Smooth muscle cell (in vitro differentiated cells): ENCODE data around the gene ATCAY. TPM values are rescaled to one million over a fixed set of nuclear protein-coding genes. Genes with fewer than 3 reads are reported as not detected.
"Not testable (repeated sequence)": the region's sequence is repeated elsewhere in the genome, so short reads cannot be mapped to it uniquely, and the experiment has no call there.

Experiments
- DNase-seq: peaks from one replicate; lab custom pipeline; 2025; ENCODE audit not compliant: unreplicated experiment; lab: John Stamatoyannopoulos, UW
- H2AFZ ChIP-seq: fragments of 200-600 bp; sonication (generic); 2 replicates; pipeline ENCODE4 v1.6.0; 2016; ENCODE audit warnings: antibody characterized with exemption, low read depth, mild to moderate bottlenecking
- H3F3A ChIP-seq: fragments of 200-600 bp; sonication (generic); 2 replicates; pipeline ENCODE4 v1.6.0; 2017; ENCODE audit warnings: antibody characterized with exemption, low read depth
- H3K27ac ChIP-seq: fragments of 200-600 bp; sonication (generic); 2 replicates; pipeline ENCODE4 v1.5.1; 2016; ENCODE audit warnings: low read depth, mild to moderate bottlenecking
- H3K27me3 ChIP-seq: fragments of 200-600 bp; sonication (generic); 2 replicates; pipeline ENCODE4 v1.6.1; 2016; ENCODE audit warnings: low read depth, mild to moderate bottlenecking
- H3K36me3 ChIP-seq: fragments of 200-600 bp; sonication (generic); 2 replicates; pipeline ENCODE4 v1.5.1; 2016; ENCODE audit warnings: low read depth
- H3K4me1 ChIP-seq: fragments of 200-600 bp; sonication (generic); 2 replicates; pipeline ENCODE4 v1.5.1; 2016; ENCODE audit warnings: low read depth
- H3K4me2 ChIP-seq: fragments of 200-600 bp; sonication (generic); 2 replicates; pipeline ENCODE4 v1.6.0; 2016; ENCODE audit warnings: mild to moderate bottlenecking
- H3K4me3 ChIP-seq: fragments of 200-600 bp; sonication (generic); 2 replicates; pipeline ENCODE4 v1.5.1; 2016; ENCODE audit warnings: mild to moderate bottlenecking
- H3K79me2 ChIP-seq: fragments of 200-600 bp; sonication (generic); 2 replicates; pipeline ENCODE4 v1.6.0; 2016; ENCODE audit warnings: low read depth, mild to moderate bottlenecking
- H3K9ac ChIP-seq: fragments of 200-600 bp; sonication (generic); 2 replicates; pipeline ENCODE4 v1.6.0; 2016; ENCODE audit warnings: low read depth
- H3K9me3 ChIP-seq: fragments of 200-600 bp; sonication (generic); replicated peaks from 2 replicates; pipeline ENCODE4 v1.5.1; 2016; ENCODE audit warnings: low read depth
- H4K20me1 ChIP-seq: fragments of 200-600 bp; sonication (generic); 2 replicates; pipeline ENCODE4 v1.6.0; 2016; ENCODE audit warnings: low read depth
- CTCF ChIP-seq: fragments of 200-600 bp; sonication (generic); IDR thresholded peaks from 2 replicates; pipeline ENCODE4 v1.5.1; 2017; ENCODE audit warnings: borderline replicate concordance, mild to moderate bottlenecking, antibody characterized with exemption; ENCODE audit not compliant: insufficient read depth, poor library complexity, severe bottlenecking
- WGBS: methylation state at CpG from one replicate; pipeline ENCODE4 v1.1.7; 2016; ENCODE audit warnings: low lambda C conversion rate; 5-methylcytosine and 5-hydroxymethylcytosine counted together
- polyA plus RNA-seq: library from polyadenylated mRNA; unstranded; fragments of >200 nt; fragmentation: Nextera tagmentation; extraction: Ambion mirVana; gene quantifications from 2 replicates; pipeline ENCODE4 v1.2.1, GENCODE V29; 2016
- total RNA-seq: library from RNA; depleted of rRNA; stranded (reverse); fragments of >200 nt; gene quantifications from 2 replicates; pipeline ENCODE4 v1.2.3, GENCODE V29; 2014

The ATCAY gene
- total and polyA plus RNA-seq, 2 experiments from 2014 or later, result 0.09 to 1.1 TPM

- H3K9me3 ChIP-seq, result no peaks in the 10 kb centered on the region
- peak within 1 kb of the TSS; percentile 36 for H3K4me3 ChIP-seq
- peaks cover 35% of the 10 kb centered on the region for H3K27me3 ChIP-seq
- H4K20me1 ChIP-seq, result no peaks in the 10 kb centered on the region
- no peaks in the 10 kb centered on the region for H3F3A ChIP-seq
- H3K27ac ChIP-seq, result no peak within 1 kb of the TSS
- 36% methylated on average over 10 of the region's 62 CpGs for WGBS
- H3K4me1 ChIP-seq, result no peaks in the 10 kb centered on the region
- H3K36me3 ChIP-seq, result no peaks in the 10 kb centered on the region
- no peak for DNase-seq
- H3K79me2 ChIP-seq, result no peaks in the 10 kb centered on the region
- H3K4me2 ChIP-seq, result peak within 1 kb of the TSS; percentile 80
- H3K9ac ChIP-seq, result no peak within 1 kb of the TSS
- TF ChIP-seq CTCF, result no peak
- no peak within 1 kb of the TSS for H2AFZ ChIP-seq
Measured at GRCh38 chr19:3868770-3869456, 11.6 kb upstream of the ATCAY start, which contains the start of gene ZFR2. Gene ZFR2, minus strand, starts transcription at chr19:3869038. Its CDS starts 21 bp downstream, at chr19:3869017.

GRCh38 chr19:3873151-3873550 lies 7.3 kb upstream of the ATCAY start:
- no peak overlapping the region for H3K9ac ChIP-seq
- 82% methylated on average over 4 of the region's 4 CpGs for WGBS
- TF ChIP-seq CTCF, result no peak
- H3K27ac ChIP-seq, result no peak overlapping the region
- no peak overlapping the region for H3K4me3 ChIP-seq
- H3K79me2 ChIP-seq, result no peaks in the 10 kb centered on the region
- H2AFZ ChIP-seq, result no peak overlapping the region
- no peaks in the 10 kb centered on the region for H3K9me3 ChIP-seq
- no peaks in the 10 kb centered on the region for H3F3A ChIP-seq
- no peaks in the 10 kb centered on the region for H4K20me1 ChIP-seq
- H3K4me2 ChIP-seq, result no peak overlapping the region
- no peaks in the 10 kb centered on the region for H3K36me3 ChIP-seq
- no peak for DNase-seq
- H3K27me3 ChIP-seq, result peaks cover 17% of the 10 kb centered on the region
- H3K4me1 ChIP-seq, result no peaks in the 10 kb centered on the region

GRCh38 chr19:3874695-3875094 lies 5.8 kb upstream of the ATCAY start:
- H3K27me3 ChIP-seq, result peaks cover 14% of the 10 kb centered on the region
- H3K36me3 ChIP-seq, H3K4me1 ChIP-seq, H2AFZ ChIP-seq, H3K9me3 ChIP-seq, H3K9ac ChIP-seq, H4K20me1 ChIP-seq, H3K79me2 ChIP-seq, H3K27ac ChIP-seq, DNase-seq, H3K4me3 ChIP-seq, H3F3A ChIP-seq, H3K4me2 ChIP-seq: not testable (repeated sequence)
- 79% methylated on average over 13 of the region's 13 CpGs for WGBS

- no peak for DNase-seq
- H3K27ac ChIP-seq, result no peak overlapping the region
- H3K4me3 ChIP-seq, result no peak overlapping the region
- peaks cover 43% of the 10 kb centered on the region for H3K27me3 ChIP-seq
- no peaks in the 10 kb centered on the region for H3K36me3 ChIP-seq
- no peaks in the 10 kb centered on the region for H3F3A ChIP-seq
- H3K9ac ChIP-seq, result no peak overlapping the region
- no peak overlapping the region for H2AFZ ChIP-seq
- no peaks in the 10 kb centered on the region for H4K20me1 ChIP-seq
- TF ChIP-seq CTCF, result no peak
- 61% methylated on average over 12 of the region's 12 CpGs for WGBS
- no peaks in the 10 kb centered on the region for H3K9me3 ChIP-seq
- peaks cover 3% of the 10 kb centered on the region for H3K4me1 ChIP-seq
- H3K79me2 ChIP-seq, result no peaks in the 10 kb centered on the region
- H3K4me2 ChIP-seq, result no peak overlapping the region
Measured at GRCh38 chr19:3879656-3880055, 829 bp upstream of the ATCAY start.
